Kidney (tissue), 14 donors: ENCODE results near the gene KRT33A. TPM values are rescaled to one million over a fixed set of nuclear protein-coding genes. Genes with fewer than 3 reads are reported as not detected.
"Not testable (repeated sequence)": the region's sequence is repeated elsewhere in the genome, so short reads cannot be mapped to it uniquely, and the experiment has no call there.

Experiments used
- DNase-seq, 5 donors: peaks; one replicate each; pipeline ENCODE4 v3.0.0-alpha.2; 2013 to 2020
- FAIRE-seq: peaks from 2 replicates; lab custom pipeline; 2012; peaks lifted over from hg19 to GRCh38; lab: Jason Lieb, UNC
- H3K27ac ChIP-seq, 2 donors: one replicate each; pipeline ENCODE4 v1.7.0; 2013; ENCODE audit warnings: low read depth in 2 of 2, low read length in 2 of 2, inconsistent platforms in 1 of 2
- H3K27me3 ChIP-seq: one replicate; pipeline ENCODE4 v1.7.1; 2013; ENCODE audit warnings: low read length, inconsistent platforms; ENCODE audit not compliant: control insufficient read depth, insufficient read depth
- H3K36me3 ChIP-seq, 3 donors: one replicate each; pipeline versions ENCODE4 v1.7.0 to v1.7.1; 2013; ENCODE audit warnings: low read length in 3 of 3, control low read depth in 1 of 3, inconsistent platforms in 1 of 3; ENCODE audit not compliant: insufficient read depth in 3 of 3, control insufficient read depth in 2 of 3
- H3K4me1 ChIP-seq, 3 donors: one replicate each; pipeline versions ENCODE4 v1.7.0 to v1.7.1; 2013; ENCODE audit warnings: low read length in 3 of 3, inconsistent platforms in 1 of 3, low read depth in 1 of 3; ENCODE audit not compliant: control insufficient read depth in 2 of 3, insufficient read depth in 2 of 3
- H3K4me3 ChIP-seq, 3 donors: one replicate each; pipeline versions ENCODE4 v1.7.0 to v1.8.1; 2013; ENCODE audit warnings: low read length in 3 of 3, control low read depth in 1 of 3, inconsistent platforms in 1 of 3
- H3K9ac ChIP-seq, 3 donors: one replicate each; pipeline versions ENCODE4 v1.7.0 to v1.7.1; 2013; ENCODE audit warnings: low read length in 3 of 3, control low read depth in 1 of 3, inconsistent platforms in 1 of 3
- H3K9me3 ChIP-seq, 3 donors: one replicate each; pipeline versions ENCODE4 v1.7.0 to v1.7.1; 2013; ENCODE audit warnings: low read length in 3 of 3, control low read depth in 1 of 3, inconsistent platforms in 1 of 3; ENCODE audit not compliant: control insufficient read depth in 2 of 3, insufficient read depth in 1 of 3
- CTCF ChIP-seq: IDR thresholded peaks from 3 replicates; pipeline ENCODE4 v1.5.1; 2012; ENCODE audit warnings: mild to moderate bottlenecking, moderate library complexity, borderline replicate concordance; ENCODE audit not compliant: insufficient read depth; ENCODE audit errors: extremely low read depth
- intact Hi-C: fragments of 100-400 bp; cut with DNase I; formaldehyde crosslinking; loops from one replicate; pipeline ENCODE4 v1.11.1; 2022
- polyA plus RNA-seq: library from polyadenylated mRNA; stranded (reverse); fragments of 350-450 nt; fragmentation: Illumina TruSeq; extraction: RNeasy Lipid Tissue Mini Kit (QIAGEN cat#74804); gene quantifications from one replicate; pipeline ENCODE4 v1.2.3, GENCODE V29; 2014; ENCODE audit warnings: low read depth, low replicate concordance; ENCODE audit not compliant: insufficient read depth
- total RNA-seq: library from RNA; stranded (reverse); fragmentation: NEBNext Ultra II Directional; extraction: Animal tissue kit (Norgen Biotek cat#: 25700); gene quantifications from one replicate; pipeline ENCODE4 v1.2.1, GENCODE V29; 2021
- donor health status: control.
- donor health status: control.
- donor health status: control.
- donor health status: control.
- donor health status: control.
- donor health status: DM: yes; HTN: yes; CAD: no.
- donor health status: Normal renal cell carcinoma (clear cell type).

KRT33A gene
- total and polyA plus RNA-seq, 2 donors from 2014 or later, result not detected

- no peak for DNase-seq
- intact Hi-C loops, result no loop called here
- no peaks in the 10 kb centered on the region for H3K36me3 ChIP-seq
- H3K4me3 ChIP-seq, result no peak overlapping the region
- H3K9me3 ChIP-seq, result no peaks in the 10 kb centered on the region
- no peak for FAIRE-seq
- H3K27ac ChIP-seq, result no peak overlapping the region
- no peaks in the 10 kb centered on the region for H3K27me3 ChIP-seq
- TF ChIP-seq CTCF, result no peak
- no peaks in the 10 kb centered on the region for H3K4me1 ChIP-seq
- no peak overlapping the region for H3K9ac ChIP-seq
These were observed 2.5 kb downstream of the KRT33A start for GRCh38 chr17:41347869-41348760.

- H3K36me3 ChIP-seq, FAIRE-seq, H3K4me3 ChIP-seq, intact Hi-C loops, H3K27me3 ChIP-seq, H3K27ac ChIP-seq, H3K9ac ChIP-seq, H3K9me3 ChIP-seq, H3K4me1 ChIP-seq, DNase-seq: not testable (repeated sequence)
These were observed 4.2 kb downstream of the KRT33A start for GRCh38 chr17:41346421-41346820.

GRCh38 chr17:41345992-41346391 is 4.6 kb downstream of the KRT33A start:
- DNase-seq (no peak), FAIRE-seq (no peak)
- Histone ChIP-seq H3K9me3 (no peaks in the 10 kb centered on the region), H3K4me1 (no peaks in the 10 kb centered on the region), H3K36me3 (no peaks in the 10 kb centered on the region), H3K27ac (no peak overlapping the region), H3K9ac (no peak overlapping the region), H3K27me3 (no peaks in the 10 kb centered on the region), H3K4me3 (no peak overlapping the region)
- intact Hi-C loops, result no loop called here
- TF ChIP-seq CTCF, result no peak

GRCh38 chr17:41343029-41343428 is 7.6 kb downstream of the KRT33A start:
- DNase-seq (peak in 4 of 5 donors; percentile 79 to 87 (median 82)), FAIRE-seq (no peak)
- Histone ChIP-seq H3K36me3 (no peaks in the 10 kb centered on the region), H3K4me3 (no peak overlapping the region), H3K27ac (no peak overlapping the region), H3K9ac (no peak overlapping the region), H3K4me1 (peaks cover 0 to 2% (median 2%) of the 10 kb centered on the region in 3 donors), H3K9me3 (no peaks in the 10 kb centered on the region), H3K27me3 (no peaks in the 10 kb centered on the region)
- no peak for TF ChIP-seq CTCF
- intact Hi-C loops, result no loop called here
